Thyroid gland (tissue), 4 donors: ENCODE results near the gene ZNF341. TPM values are rescaled to one million over a fixed set of nuclear protein-coding genes. Genes with fewer than 3 reads are reported as not detected.

Experiments used
- DNase-seq, 2 donors: peaks; one replicate each; pipeline ENCODE4 v3.0.0-alpha.2; 2019
- H3K27ac ChIP-seq, 3 donors: fragments of 200-600 bp; sonication (generic); 1 replicate in 2 of 3; 2 replicates in 1 of 3; pipeline ENCODE4 v1.5.1; 2016 to 2019; ENCODE audit warnings: mild to moderate bottlenecking in 1 of 3, moderate library complexity in 1 of 3
- H3K27me3 ChIP-seq: fragments of 200-600 bp; sonication (generic); one replicate; pipeline ENCODE4 v1.5.1; 2019
- H3K36me3 ChIP-seq, 2 donors: fragments of 200-600 bp; sonication (generic); one replicate each; pipeline ENCODE4 v1.5.1; 2016 to 2019
- H3K4me1 ChIP-seq, 2 donors: fragments of 200-600 bp; sonication (generic); one replicate each; pipeline ENCODE4 v1.5.1; 2017 to 2019
- H3K4me3 ChIP-seq, 3 donors: fragments of 200-600 bp; sonication (generic); replicated peaks in 1 of 3; 1 replicate in 2 of 3; 2 replicates in 1 of 3; pipeline ENCODE4 v1.5.1; 2016; ENCODE audit warnings: mild to moderate bottlenecking in 1 of 3
- H3K9me3 ChIP-seq: fragments of 200-600 bp; sonication (generic); one replicate; pipeline ENCODE4 v1.5.1; 2017
- POLR2A ChIP-seq, 2 donors: fragments of 450-650 bp; IDR thresholded peaks; one replicate each; pipeline ENCODE4 v1.6.1; 2017; ENCODE audit warnings: antibody characterized with exemption in 2 of 2, mild to moderate bottlenecking in 2 of 2, moderate library complexity in 1 of 2
- WGBS, 2 donors: methylation state at CpG; one replicate each; pipeline ENCODE4 v1.1.5; 2017; 5-methylcytosine and 5-hydroxymethylcytosine counted together
- intact Hi-C: fragments of 100-400 bp; cut with DNase I; formaldehyde crosslinking; loops from one replicate; pipeline ENCODE4 v1.15.1; 2023
- total RNA-seq, 4 donors: library from RNA; depleted of rRNA; stranded (reverse); fragments of >200 nt; gene quantifications; one replicate each; pipeline ENCODE4 v1.2.3, GENCODE V29; 2016
- TF ChIP-seq, protein P1 (sequence below), 6 experiments: fragments of 200-600 bp in 3 of 6; fragments of 450-650 bp in 3 of 6; sonication (generic) in 3 of 6; IDR thresholded peaks; one replicate each; pipeline ENCODE4 v1.5.1; 2016 to 2019; ENCODE audit warnings: antibody characterized with exemption in 6 of 6, mild to moderate bottlenecking in 2 of 6, inconsistent platforms in 1 of 6, moderate library complexity in 1 of 6

The ZNF341 gene
- total RNA-seq, 4 donors from 2014 or later, result 1.1 to 3.5 (median 2.8) TPM

- H3K36me3 ChIP-seq, result no peaks in the 10 kb centered on the region
- peaks cover 22 to 51% of the 10 kb centered on the region in 2 donors for H3K4me1 ChIP-seq
- TF ChIP-seq POLR2A (IDR thresholded peaks at IDR 0.05), result no peak
- DNase-seq, result no peak
- no peak overlapping the region for H3K27ac ChIP-seq
- no peaks in the 10 kb centered on the region for H3K9me3 ChIP-seq
- 59 to 62% methylated on average over 4 of the region's 4 CpGs for WGBS, 2 donors
- no peak overlapping the region for H3K4me3 ChIP-seq
- intact Hi-C loops, result loop anchor here (5.0 kb wide), 1 partner anchor 37 kb away; no protein-coding TSS in a partner anchor
- H3K27me3 ChIP-seq, result no peaks in the 10 kb centered on the region
These were observed 41.8 kb upstream of the ZNF341 start for GRCh38 chr20:33689973-33690372.

GRCh38 chr20:33693289-33693688 lies 38.5 kb upstream of the ZNF341 start:
- no peaks in the 10 kb centered on the region for H3K36me3 ChIP-seq
- WGBS, 2 donors, result 60 to 66% methylated on average over 5 of the region's 5 CpGs

GRCh38 chr20:33693741-33694638 lies 37.8 kb upstream of the ZNF341 start:
- Histone ChIP-seq H3K27me3 (no peaks in the 10 kb centered on the region), H3K27ac (peak overlapping the region; percentile 68 to 89 (median 81)), H3K36me3 (no peaks in the 10 kb centered on the region), H3K9me3 (no peaks in the 10 kb centered on the region), H3K4me3 (no peak overlapping the region), H3K4me1 (peaks cover 17 to 28% of the 10 kb centered on the region in 2 donors)
- DNase-seq, result peak; percentile 89
- 58 to 63% methylated on average over 17 of the region's 17 CpGs for WGBS, 2 donors
- TF ChIP-seq POLR2A (IDR thresholded peaks at IDR 0.05), result no peak
- TF ChIP-seq, protein P1, sequence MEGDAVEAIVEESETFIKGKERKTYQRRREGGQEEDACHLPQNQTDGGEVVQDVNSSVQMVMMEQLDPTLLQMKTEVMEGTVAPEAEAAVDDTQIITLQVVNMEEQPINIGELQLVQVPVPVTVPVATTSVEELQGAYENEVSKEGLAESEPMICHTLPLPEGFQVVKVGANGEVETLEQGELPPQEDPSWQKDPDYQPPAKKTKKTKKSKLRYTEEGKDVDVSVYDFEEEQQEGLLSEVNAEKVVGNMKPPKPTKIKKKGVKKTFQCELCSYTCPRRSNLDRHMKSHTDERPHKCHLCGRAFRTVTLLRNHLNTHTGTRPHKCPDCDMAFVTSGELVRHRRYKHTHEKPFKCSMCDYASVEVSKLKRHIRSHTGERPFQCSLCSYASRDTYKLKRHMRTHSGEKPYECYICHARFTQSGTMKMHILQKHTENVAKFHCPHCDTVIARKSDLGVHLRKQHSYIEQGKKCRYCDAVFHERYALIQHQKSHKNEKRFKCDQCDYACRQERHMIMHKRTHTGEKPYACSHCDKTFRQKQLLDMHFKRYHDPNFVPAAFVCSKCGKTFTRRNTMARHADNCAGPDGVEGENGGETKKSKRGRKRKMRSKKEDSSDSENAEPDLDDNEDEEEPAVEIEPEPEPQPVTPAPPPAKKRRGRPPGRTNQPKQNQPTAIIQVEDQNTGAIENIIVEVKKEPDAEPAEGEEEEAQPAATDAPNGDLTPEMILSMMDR (IDR thresholded peaks at IDR 0.05), result peak in 1 of 6 experiments; percentile 5
- intact Hi-C loops, result loop anchor here (5.0 kb wide), 1 partner anchor 33 kb away; no protein-coding TSS in a partner anchor

More at GRCh38 chr20:33693289-33693688, 38.5 kb upstream of the ZNF341 start:
- peak overlapping the region; percentile 68 to 89 (median 81) for H3K27ac ChIP-seq
- intact Hi-C loops, result loop anchor here (5.0 kb wide), 1 partner anchor 34 kb away; no protein-coding TSS in a partner anchor
- DNase-seq, result peak; percentile 80 to 81
- H3K4me1 ChIP-seq, result peaks cover 22 to 35% of the 10 kb centered on the region in 2 donors
- no peaks in the 10 kb centered on the region for H3K27me3 ChIP-seq
- H3K9me3 ChIP-seq, result no peaks in the 10 kb centered on the region
- TF ChIP-seq POLR2A (IDR thresholded peaks at IDR 0.05), result no peak
- TF ChIP-seq, protein P1 (IDR thresholded peaks at IDR 0.05), result no peak
- no peak overlapping the region for H3K4me3 ChIP-seq

- peak in 1 of 2 donors; percentile 53 for DNase-seq
- Histone ChIP-seq H3K4me3 (no peak overlapping the region), H3K27ac (peak overlapping the region; percentile 68 to 89 (median 81)), H3K4me1 (peaks cover 16 to 24% of the 10 kb centered on the region in 2 donors), H3K36me3 (no peaks in the 10 kb centered on the region), H3K27me3 (no peaks in the 10 kb centered on the region), H3K9me3 (no peaks in the 10 kb centered on the region)
- intact Hi-C loops, result loop anchor here (5.0 kb wide), 1 partner anchor 33 kb away; no protein-coding TSS in a partner anchor
- TF ChIP-seq, protein P1 (IDR thresholded peaks at IDR 0.05), result no peak
- TF ChIP-seq POLR2A (IDR thresholded peaks at IDR 0.05), result no peak
- 62 to 70% methylated on average over 6 of the region's 6 CpGs for WGBS, 2 donors
These were observed 37.2 kb upstream of the ZNF341 start for GRCh38 chr20:33694639-33695012.

DNA sequence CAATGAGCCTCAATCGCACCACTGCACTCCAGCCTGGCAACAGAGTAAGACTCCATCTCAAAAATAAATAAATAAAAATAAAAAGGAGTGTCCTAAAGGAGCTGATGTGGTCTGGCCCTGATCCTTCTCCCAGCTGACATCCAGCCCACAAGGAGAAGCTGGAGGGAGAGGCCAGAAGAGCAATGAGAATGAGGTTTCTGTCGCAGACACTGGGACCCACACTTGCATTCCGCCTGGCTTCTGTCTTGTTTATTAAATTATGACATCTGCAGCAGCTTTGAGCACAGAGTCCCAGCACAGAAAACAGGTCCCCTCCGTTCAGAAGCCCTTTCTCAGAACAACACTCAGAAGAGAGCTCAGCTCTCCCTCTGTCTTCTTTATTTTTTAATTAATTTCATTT lies 35.3 kb upstream of the ZNF341 start:
- H3K4me1 ChIP-seq, result peaks cover 16 to 32% of the 10 kb centered on the region in 2 donors
- DNase-seq, result no peak
- no peak overlapping the region for H3K27ac ChIP-seq
- intact Hi-C loops, result no loop called here
- H3K9me3 ChIP-seq, result no peaks in the 10 kb centered on the region
- 87 to 88% methylated on average over 4 of the region's 4 CpGs for WGBS, 2 donors
- H3K36me3 ChIP-seq, result no peaks in the 10 kb centered on the region
- H3K27me3 ChIP-seq, result no peaks in the 10 kb centered on the region
- no peak overlapping the region for H3K4me3 ChIP-seq
- TF ChIP-seq, protein P1 (IDR thresholded peaks at IDR 0.05), result no peak
- no peak for TF ChIP-seq POLR2A (IDR thresholded peaks at IDR 0.05)
